H9 (cell line): ENCODE data around the gene CDCP1. TPM values are rescaled to one million over a fixed set of nuclear protein-coding genes. Genes with fewer than 3 reads are reported as not detected.

Experiments
- DNase-seq: peaks from one replicate; pipeline ENCODE4 v3.0.0-alpha.2; 2017
- H2AFZ ChIP-seq: one replicate; pipeline ENCODE4 v1.6.1; 2013; ENCODE audit warnings: mild to moderate bottlenecking, low read length, control low read depth, moderate library complexity
- H2AK5ac ChIP-seq: 2 replicates; pipeline ENCODE4 v1.6.1; 2013; ENCODE audit warnings: low read length, control low read depth, mixed read lengths; ENCODE audit not compliant: insufficient read length
- H2BK120ac ChIP-seq: one replicate; pipeline ENCODE4 v1.6.1; 2013; ENCODE audit warnings: low read depth, mild to moderate bottlenecking, low read length, control low read depth, inconsistent platforms; ENCODE audit not compliant: poor library complexity, severe bottlenecking
- H2BK12ac ChIP-seq: 2 replicates; pipeline ENCODE4 v1.6.1; 2013; ENCODE audit warnings: low read length, control low read depth, mixed read lengths, low read depth; ENCODE audit not compliant: insufficient read length
- H2BK15ac ChIP-seq: 2 replicates; pipeline ENCODE4 v1.6.1; 2013; ENCODE audit warnings: low read depth, low read length, control low read depth
- H2BK20ac ChIP-seq: one replicate; pipeline ENCODE4 v1.6.1; 2013; ENCODE audit warnings: low read depth, mild to moderate bottlenecking, low read length, control low read depth, inconsistent platforms; ENCODE audit not compliant: poor library complexity, severe bottlenecking
- H2BK5ac ChIP-seq: 2 replicates; pipeline ENCODE4 v1.6.1; 2013; ENCODE audit warnings: low read length, control low read depth, mixed read lengths; ENCODE audit not compliant: insufficient read length
- H3K14ac ChIP-seq: 2 replicates; pipeline ENCODE4 v1.6.1; 2013; ENCODE audit warnings: low read length, control low read depth; ENCODE audit not compliant: insufficient read depth
- H3K18ac ChIP-seq: 2 replicates; pipeline ENCODE4 v1.6.1; 2013; ENCODE audit warnings: low read depth, mild to moderate bottlenecking, mixed read lengths, low read length, control low read depth; ENCODE audit not compliant: insufficient read length
- H3K23ac ChIP-seq: 2 replicates; pipeline ENCODE4 v1.6.1; 2013; ENCODE audit warnings: low read length, control low read depth, mixed read lengths, low read depth; ENCODE audit not compliant: insufficient read length
- H3K23me2 ChIP-seq: 2 replicates; pipeline ENCODE4 v1.6.1; 2013; ENCODE audit warnings: low read depth, mild to moderate bottlenecking, mixed read lengths, low read length, control low read depth; ENCODE audit not compliant: insufficient read length, poor library complexity, severe bottlenecking
- H3K27ac ChIP-seq: 2 replicates; pipeline ENCODE4 v1.5.1; 2013; ENCODE audit warnings: low read length, control low read depth, mixed read lengths, low read depth; ENCODE audit not compliant: insufficient read length
- H3K27me3 ChIP-seq: 2 replicates; pipeline ENCODE4 v1.6.1; 2013; ENCODE audit warnings: low read length, control low read depth, inconsistent platforms; ENCODE audit not compliant: insufficient read depth
- H3K4ac ChIP-seq: 2 replicates; pipeline ENCODE4 v1.6.1; 2013; ENCODE audit warnings: low read depth, mild to moderate bottlenecking, control low read depth, inconsistent platforms, low read length, moderate library complexity
- H3K4me1 ChIP-seq: 2 replicates; pipeline ENCODE4 v1.6.1; 2013; ENCODE audit warnings: low read length, control low read depth, inconsistent platforms; ENCODE audit not compliant: insufficient read depth
- H3K4me2 ChIP-seq: 2 replicates; pipeline ENCODE4 v1.6.1; 2013; ENCODE audit warnings: low read length, control low read depth, mixed read lengths; ENCODE audit not compliant: insufficient read length, insufficient read depth
- H3K56ac ChIP-seq: 2 replicates; pipeline ENCODE4 v1.6.1; 2013; ENCODE audit warnings: low read depth, mild to moderate bottlenecking, mixed read lengths, low read length, control low read depth; ENCODE audit not compliant: insufficient read length
- H3K79me1 ChIP-seq: 2 replicates; pipeline ENCODE4 v1.6.1; 2013; ENCODE audit warnings: low read depth, mild to moderate bottlenecking, moderate library complexity, low read length, control low read depth, inconsistent platforms; ENCODE audit not compliant: insufficient read depth, poor library complexity, severe bottlenecking
- H3K79me2 ChIP-seq: 2 replicates; pipeline ENCODE4 v1.6.1; 2013; ENCODE audit warnings: low read length, control low read depth, inconsistent platforms; ENCODE audit not compliant: insufficient read depth
- H3K9ac ChIP-seq: 2 replicates; pipeline ENCODE4 v1.6.1; 2013; ENCODE audit warnings: low read length, control low read depth, mixed read lengths; ENCODE audit not compliant: insufficient read length; ENCODE audit errors: extremely low read depth
- H3K9me3 ChIP-seq: one replicate; pipeline ENCODE4 v1.6.1; 2013; ENCODE audit warnings: low read depth, low read length, inconsistent platforms; ENCODE audit not compliant: control insufficient read depth
- H3T11ph ChIP-seq: one replicate; pipeline ENCODE4 v1.6.1; 2013; ENCODE audit warnings: mild to moderate bottlenecking, low read length, control low read depth, inconsistent platforms
- H4K20me1 ChIP-seq: one replicate; pipeline ENCODE4 v1.6.1; 2013; ENCODE audit not compliant: control insufficient read depth, insufficient read length, insufficient read depth
- H4K5ac ChIP-seq: 2 replicates; pipeline ENCODE4 v1.6.1; 2013; ENCODE audit warnings: low read depth, mild to moderate bottlenecking, mixed read lengths, low read length, control low read depth; ENCODE audit not compliant: insufficient read length
- H4K8ac ChIP-seq: replicated peaks from 2 replicates; pipeline ENCODE4 v1.6.1; 2013; ENCODE audit warnings: low read length, control low read depth, mixed read lengths, low read depth; ENCODE audit not compliant: insufficient read length
- H4K91ac ChIP-seq: 2 replicates; pipeline ENCODE4 v1.6.1; 2013; ENCODE audit warnings: low read depth, mild to moderate bottlenecking, moderate library complexity, mixed read lengths, low read length, control low read depth; ENCODE audit not compliant: insufficient read length
- H3K27ac Mint-ChIP-seq, 3 experiments: 2 replicates in 2 of 3; 3 replicates in 1 of 3; pipeline ENCODE4 v1.8.0; 2020 to 2021; ENCODE audit warnings: mixed read lengths in 3 of 3, mild to moderate bottlenecking in 1 of 3, moderate library complexity in 1 of 3
- H3K27me3 Mint-ChIP-seq: 2 replicates; pipeline ENCODE4 v1.8.0; 2021; ENCODE audit warnings: low read depth, mild to moderate bottlenecking, moderate library complexity, mixed read lengths
- H3K36me3 Mint-ChIP-seq, 3 experiments: 2 replicates in 2 of 3; 3 replicates in 1 of 3; pipeline ENCODE4 v1.8.0; 2020 to 2021; ENCODE audit warnings: low read depth in 3 of 3, mixed read lengths in 3 of 3; ENCODE audit not compliant: insufficient read depth in 1 of 3
- H3K4me1 Mint-ChIP-seq, 2 experiments: 2 replicates each; pipeline ENCODE4 v1.8.0; 2020; ENCODE audit warnings: mixed read lengths in 2 of 2
- H3K4me3 Mint-ChIP-seq, 2 experiments: 2 replicates in 1 of 2; 3 replicates in 1 of 2; pipeline ENCODE4 v1.8.0; 2020 to 2021; ENCODE audit warnings: mild to moderate bottlenecking in 2 of 2, mixed read lengths in 2 of 2, moderate library complexity in 1 of 2
- H3K9me3 Mint-ChIP-seq, 2 experiments: 2 replicates in 1 of 2; 3 replicates in 1 of 2; pipeline ENCODE4 v1.8.0; 2020; ENCODE audit warnings: mild to moderate bottlenecking in 2 of 2, mixed read lengths in 2 of 2, moderate library complexity in 1 of 2
- CTCF ChIP-seq: fragments of 200-600 bp; sonication (generic); conservative IDR thresholded peaks from 3 replicates; pipeline ENCODE4 v1.8.0; 2021; ENCODE audit warnings: antibody characterized with exemption, mild to moderate bottlenecking
- WGBS: extraction: QIAGEN DNeasy Blood & Tissue Kit; methylation state at CpG from one replicate; pipeline ENCODE4 v1.1.7; 2013; ENCODE audit warnings: missing lambda C conversion rate, low lambda C conversion rate, mixed read lengths; ENCODE audit not compliant: insufficient read length; ENCODE audit errors: extremely low coverage; 5-methylcytosine and 5-hydroxymethylcytosine counted together
- total RNA-seq: library from RNA; stranded (reverse); gene quantifications from 2 replicates; pipeline ENCODE4 v1.2.1, GENCODE V29; 2021

The CDCP1 gene
- total RNA-seq, 1 experiment from 2014 or later = 12.9 TPM

DNA sequence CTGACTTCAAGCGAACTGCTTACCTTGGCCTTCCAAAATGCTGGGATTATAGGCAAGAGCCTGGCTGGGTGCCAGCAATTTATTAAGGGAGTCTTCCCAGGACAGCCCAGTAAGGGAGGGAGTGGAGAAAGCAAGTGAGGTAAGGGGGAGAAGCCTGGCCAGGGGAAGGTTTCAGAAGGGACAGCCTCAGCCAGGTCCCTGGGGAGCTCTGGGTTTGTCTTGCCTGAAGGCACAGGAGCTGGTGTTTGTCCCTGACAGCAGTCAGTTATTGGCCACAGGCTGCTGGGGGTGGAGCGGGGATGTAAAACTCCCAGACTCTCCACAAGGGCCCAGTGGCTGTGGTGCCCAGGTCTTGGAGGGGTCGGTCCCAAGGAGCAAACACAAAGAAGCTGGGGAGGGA lies 33.0 kb upstream of the CDCP1 start:
- Histone ChIP-seq H3K4me2 (no peak overlapping the region), H4K5ac (no peak overlapping the region), H3K9me3 (no peaks in the 10 kb centered on the region), H3K9ac (no peak overlapping the region), H3K14ac (no peak overlapping the region), H3K4me1 (no peaks in the 10 kb centered on the region; the same call in 1 of the 2 replicates), H2BK12ac (no peak overlapping the region), H3K18ac (no peak overlapping the region), H2BK5ac (no peak overlapping the region), H4K20me1 (no peaks in the 10 kb centered on the region), H3T11ph (no peak overlapping the region), H4K8ac (no peak overlapping the region), H3K4ac (no peak overlapping the region), H4K91ac (no peak overlapping the region), H2BK120ac (no peak overlapping the region), H3K56ac (no peak overlapping the region), H2BK15ac (no peak overlapping the region), H2BK20ac (no peak overlapping the region), H3K79me2 (no peaks in the 10 kb centered on the region), H3K27me3 (no peaks in the 10 kb centered on the region), H2AK5ac (no peak overlapping the region), H2AFZ (no peak overlapping the region), H3K23ac (no peak overlapping the region), H3K23me2 (no peaks in the 10 kb centered on the region), H3K27ac (no peak overlapping the region), H3K79me1 (no peaks in the 10 kb centered on the region)
- no CpG with 5 or more reads among the region's 3 CpGs for WGBS
- no peak for TF ChIP-seq CTCF
- no peak for DNase-seq
- no peaks in the 10 kb centered on the region for H3K9me3 Mint-ChIP-seq
- H3K4me1 Mint-ChIP-seq = peaks cover 12 to 19% of the 10 kb centered on the region in 2 experiments
- H3K27me3 Mint-ChIP-seq = peaks cover 15% of the 10 kb centered on the region
- H3K36me3 Mint-ChIP-seq = no peaks in the 10 kb centered on the region
- H3K4me3 Mint-ChIP-seq = no peak overlapping the region
- no peak overlapping the region for H3K27ac Mint-ChIP-seq
